NCI-H82 treated with DMSO at 0.1 percent for 48 hours (cell line): Measurements from ENCODE around the gene FXYD4.

ENCODE experiments used
- DNase-seq: peaks from one replicate; lab custom pipeline; 2025; ENCODE audit not compliant: unreplicated experiment; lab: John Stamatoyannopoulos, UW

The FXYD4 gene

DNA sequence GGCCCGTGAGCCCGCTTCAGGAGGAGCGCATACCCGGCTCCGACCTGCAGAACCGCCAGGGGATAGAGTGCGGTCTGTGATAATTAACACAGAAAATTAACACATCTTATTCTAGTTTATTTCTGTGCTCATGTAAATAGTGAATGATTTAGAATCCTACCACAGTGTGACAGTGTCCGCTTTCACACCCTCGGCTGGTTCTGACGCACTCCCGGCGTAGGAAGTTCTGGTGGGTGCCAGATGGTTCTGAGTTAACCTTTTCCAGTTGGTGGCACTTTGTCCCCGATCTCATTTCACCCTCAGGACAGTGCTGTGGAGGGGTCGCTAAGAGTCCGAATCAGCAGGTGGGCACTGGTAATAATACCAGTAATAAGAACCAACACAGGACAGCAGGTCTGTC is 28.3 kb upstream of the FXYD4 start:
- no peak for DNase-seq

- no peak for DNase-seq
These were observed 27.4 kb upstream of the FXYD4 start for GRCh38 chr10:43344051-43344450.

- no peak for DNase-seq
These were observed 23.4 kb upstream of the FXYD4 start for GRCh38 chr10:43347997-43348396.

- DNase-seq: peak; percentile 74
These were observed 22.7 kb upstream of the FXYD4 start for GRCh38 chr10:43348511-43349312.

- DNase-seq: no peak
These were observed 21.3 kb upstream of the FXYD4 start for GRCh38 chr10:43350156-43350555.

GRCh38 chr10:43350686-43351085 is 20.8 kb upstream of the FXYD4 start:
- no peak for DNase-seq

DNA sequence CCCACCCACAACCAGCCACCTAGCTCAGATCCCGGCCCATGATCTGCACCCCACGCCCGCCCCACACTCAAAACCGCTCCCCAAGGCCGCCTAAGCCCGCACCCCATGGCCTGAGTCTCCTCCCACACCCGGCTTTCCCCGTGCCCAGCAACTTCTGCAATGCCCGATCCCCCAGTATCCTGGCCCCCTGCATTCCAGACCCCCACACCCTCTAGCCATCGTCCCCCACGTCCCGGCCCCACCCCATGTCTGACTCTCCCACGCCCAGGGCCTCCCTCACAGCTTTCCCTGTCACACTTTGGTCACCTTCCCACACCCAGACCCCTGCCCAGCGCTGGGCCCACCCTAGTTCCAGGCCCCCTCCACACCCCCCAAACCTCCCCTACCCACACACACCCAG is 20.1 kb upstream of the FXYD4 start:
- DNase-seq: no peak

DNA sequence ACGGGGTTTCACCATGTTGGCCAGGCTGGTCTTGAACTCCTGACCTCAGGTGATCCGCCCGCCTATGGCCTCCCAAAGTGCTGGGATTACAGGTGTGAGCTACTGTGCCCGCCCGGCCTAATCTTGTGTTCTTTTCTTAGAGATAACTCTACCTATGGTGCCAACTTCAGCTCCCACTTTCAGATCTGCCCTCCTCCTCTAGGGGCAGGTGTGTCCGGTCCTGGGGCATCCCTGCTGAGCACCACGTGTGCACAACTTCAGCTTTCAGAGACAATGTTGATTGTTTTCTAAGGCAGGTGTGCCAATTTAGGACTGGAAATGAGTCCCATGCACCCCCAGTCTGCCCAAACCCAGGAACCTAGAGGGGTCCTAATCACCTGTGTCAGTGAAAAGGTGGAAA is 18.5 kb upstream of the FXYD4 start:
- no peak for DNase-seq

DNA sequence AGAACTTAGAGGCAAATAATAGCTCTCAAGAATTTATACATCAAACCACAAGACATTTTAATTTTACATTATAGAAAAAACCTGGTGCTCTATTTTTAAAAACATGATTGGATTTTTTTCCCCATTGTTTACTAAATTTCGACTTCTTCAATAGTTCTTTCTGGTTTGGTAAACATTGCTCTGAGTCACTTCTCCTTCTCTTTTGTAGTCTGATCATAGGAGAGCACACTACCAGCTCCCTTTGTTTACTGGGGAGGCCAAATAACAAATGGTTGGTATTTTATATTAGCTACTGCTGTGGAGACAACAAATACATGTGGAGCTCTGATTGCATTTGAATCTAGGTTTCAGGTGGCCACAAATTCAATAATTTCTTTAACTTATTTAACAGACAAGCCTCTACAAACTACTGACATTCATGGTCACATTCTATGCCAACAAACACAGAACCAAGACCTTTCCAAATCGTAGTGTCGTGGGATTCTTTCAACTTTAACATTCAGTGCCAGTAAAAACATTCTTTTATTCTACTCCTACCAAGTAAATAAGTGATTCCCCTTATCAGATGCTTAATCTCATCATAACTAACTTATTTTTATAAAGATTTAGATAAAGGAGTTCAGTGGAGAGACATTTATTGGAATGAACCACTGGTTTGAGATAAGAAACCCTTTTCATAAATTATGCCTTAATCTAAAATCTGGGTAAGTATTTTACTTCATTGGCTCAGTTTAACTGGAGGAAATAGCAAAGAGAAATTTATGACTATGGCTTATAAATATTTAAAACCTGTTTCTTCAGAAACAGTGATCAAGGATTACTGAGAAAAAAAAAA is 17.7 kb upstream of the FXYD4 start:
- DNase-seq: no peak

GRCh38 chr10:43354330-43354635 is 17.2 kb upstream of the FXYD4 start:
- DNase-seq: no peak

DNA sequence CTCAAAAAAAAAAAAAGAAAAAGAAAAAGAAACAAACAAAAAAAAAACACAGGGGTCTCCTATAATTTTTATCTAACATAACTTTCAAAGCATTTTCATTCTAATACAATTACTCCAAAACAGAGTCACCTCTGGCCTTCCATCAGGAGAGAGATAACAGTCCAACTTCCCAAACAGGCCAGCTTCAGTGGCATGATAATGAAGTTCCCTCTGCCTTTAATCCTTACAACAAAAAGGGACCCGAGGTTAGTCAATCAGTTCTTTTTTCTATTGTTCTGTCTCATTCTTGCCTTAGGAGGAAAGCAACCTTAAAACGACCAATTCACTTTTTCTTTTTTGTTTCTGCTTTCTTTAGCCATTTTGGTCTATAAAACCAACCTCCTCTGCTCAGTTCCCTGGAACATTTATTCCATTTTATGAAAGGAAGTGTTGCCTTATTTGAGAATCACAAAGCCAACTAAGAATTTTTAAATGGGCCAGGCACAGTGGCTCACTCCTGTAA is 16.5 kb upstream of the FXYD4 start:
- no peak for DNase-seq

GRCh38 chr10:43355749-43356371 is 15.6 kb upstream of the FXYD4 start:
- DNase-seq: no peak

DNA sequence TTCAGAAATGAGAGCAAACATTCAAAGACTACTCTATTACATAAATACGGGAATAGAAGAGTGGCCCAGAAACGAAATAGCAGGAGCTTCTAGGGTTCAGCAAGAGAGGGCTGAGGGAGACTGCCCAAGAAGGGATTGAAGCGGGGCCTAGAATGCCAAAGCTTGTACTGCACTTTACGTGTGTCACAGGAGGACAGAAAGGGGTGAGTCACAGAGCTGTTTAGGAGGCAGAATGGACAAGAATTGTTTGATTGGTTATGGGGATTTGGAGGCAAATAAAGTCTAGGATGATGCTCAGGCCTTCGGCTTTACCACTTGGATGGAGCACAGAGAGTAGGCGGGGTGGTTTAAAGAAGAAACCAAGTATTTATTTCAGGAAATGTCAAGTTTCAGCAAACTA is 11.3 kb upstream of the FXYD4 start:
- no peak for DNase-seq

GRCh38 chr10:43361547-43362190 is 9.8 kb upstream of the FXYD4 start:
- DNase-seq: no peak

- DNase-seq: peak; percentile 65
These were observed 9.1 kb upstream of the FXYD4 start for GRCh38 chr10:43362191-43362839.

DNA sequence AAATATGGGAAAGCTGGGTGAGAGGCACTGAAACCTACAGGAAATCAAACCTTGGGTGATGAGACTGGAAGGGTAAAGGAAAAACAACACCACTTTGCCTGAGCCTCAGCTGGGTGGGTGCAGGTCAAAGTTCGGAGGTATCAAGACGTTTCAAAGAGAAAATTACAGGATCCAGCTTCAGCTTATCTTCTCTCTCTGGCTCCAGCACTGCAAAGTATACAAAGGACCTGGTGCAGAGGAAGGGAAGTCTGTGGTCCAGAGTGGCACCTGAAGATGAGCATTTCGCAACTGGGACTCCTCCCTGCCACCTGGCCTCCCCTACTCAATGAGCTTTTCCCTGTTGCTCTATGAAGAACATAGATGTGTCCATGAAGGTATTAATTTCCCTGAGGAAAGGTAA is 6.4 kb upstream of the FXYD4 start:
- no peak for DNase-seq

DNA sequence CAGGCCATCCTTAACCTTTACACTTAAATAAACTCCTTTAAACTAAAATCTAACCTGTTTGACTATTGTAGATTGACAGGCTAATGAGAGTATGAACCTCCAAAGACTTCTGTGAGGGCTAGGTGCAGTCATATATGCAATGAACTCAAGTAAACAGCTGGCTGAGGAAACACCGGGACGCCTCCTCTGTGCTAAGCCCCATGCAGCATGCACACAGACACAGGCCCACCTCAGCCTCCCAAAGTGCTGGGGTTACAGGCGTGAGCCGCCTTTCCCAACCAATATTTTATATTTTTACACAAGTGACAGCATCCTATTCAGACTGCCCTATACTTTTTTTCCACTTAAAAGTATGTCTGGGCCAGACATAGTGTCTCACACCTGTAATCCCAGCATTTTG is 1.5 kb upstream of the FXYD4 start:
- DNase-seq: no peak

DNA sequence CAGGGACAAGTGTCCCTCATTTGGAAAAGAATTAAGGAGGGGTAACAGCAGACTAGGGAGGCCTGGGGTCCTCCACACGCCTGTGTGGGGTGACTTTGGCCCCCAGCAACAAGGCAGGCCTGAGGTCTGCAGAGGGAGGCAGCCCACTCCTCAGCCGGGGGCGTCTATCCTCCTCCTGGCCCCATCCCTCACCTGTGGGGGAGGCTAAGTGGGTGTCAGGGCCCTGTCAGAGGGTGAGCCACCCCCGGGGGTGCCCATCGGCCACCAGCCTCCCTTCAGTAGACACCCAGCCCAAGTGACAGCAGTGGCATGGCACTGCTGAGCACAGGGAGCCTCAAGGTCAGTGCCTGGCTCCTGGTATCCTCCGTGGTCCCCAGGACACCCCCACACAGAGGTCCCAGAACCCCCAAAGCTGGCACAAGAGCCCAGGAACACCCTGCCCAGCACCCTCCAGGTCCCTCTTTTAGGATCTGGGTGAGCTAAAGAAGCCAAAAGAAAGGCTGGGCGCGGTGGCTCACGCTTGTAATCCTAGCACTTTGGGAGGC is 693 bp upstream of the FXYD4 start:
- DNase-seq: no peak

DNA sequence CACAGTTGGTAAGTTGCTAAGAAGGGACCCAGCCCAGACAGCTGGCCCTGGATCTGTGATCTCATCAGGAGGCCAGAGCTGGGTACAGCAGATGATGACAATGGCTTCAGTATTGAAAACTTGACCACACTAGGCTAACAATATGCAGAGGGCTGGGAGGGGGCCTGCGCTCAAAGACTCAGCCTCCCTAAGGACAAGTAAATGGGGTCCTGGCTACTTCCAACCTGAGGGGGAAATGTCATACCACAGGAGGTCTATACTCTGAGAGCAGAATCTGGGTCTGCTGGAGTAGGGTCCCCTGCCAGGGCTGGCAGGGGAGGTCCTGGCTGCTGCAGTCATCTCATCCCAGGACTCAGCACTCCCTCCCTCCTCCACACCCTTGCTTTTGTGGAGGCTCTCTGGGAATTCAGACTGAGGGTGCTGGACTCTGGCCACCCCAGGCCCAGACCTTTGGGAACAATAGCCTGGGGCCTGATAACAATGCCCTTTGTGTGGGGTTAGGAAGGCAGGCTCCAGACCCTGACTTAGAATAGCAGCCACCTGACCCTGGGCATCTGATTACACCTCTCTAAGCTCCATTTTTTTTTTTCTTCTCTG is 1.4 kb downstream of the FXYD4 start:
- DNase-seq: no peak

DNA sequence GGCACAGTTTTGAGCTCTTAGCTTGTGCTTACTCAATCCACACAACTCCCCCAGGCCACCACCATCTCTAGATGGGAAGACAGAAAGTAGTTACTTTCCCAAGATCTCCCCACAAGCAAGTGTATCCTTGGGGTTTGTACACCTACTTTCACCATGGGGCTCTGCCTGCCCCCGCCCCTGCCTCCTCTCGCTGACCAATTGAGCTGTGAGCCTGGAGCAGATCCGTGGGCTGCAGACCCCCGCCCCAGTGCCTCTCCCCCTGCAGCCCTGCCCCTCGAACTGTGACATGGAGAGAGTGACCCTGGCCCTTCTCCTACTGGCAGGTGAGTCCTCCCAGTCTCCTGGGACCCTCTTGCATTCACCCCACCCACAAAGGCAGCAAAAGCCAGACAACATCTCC is 2.0 kb downstream of the FXYD4 start:
- DNase-seq: no peak
